Dendritic cell treated with granulocyte-macrophage colony-stimulating factor and Interleukin-4, amounts not matched to agents 40 ng/mL and 50 ng/mL, for 4 days (primary cell): ENCODE results near the gene MAMLD1.
A peak's percentile ranks its signal among the peaks of the same experiment; 100 is the strongest.
"Not testable (repeated sequence)": the region's sequence is repeated elsewhere in the genome, so short reads cannot be mapped to it uniquely, and the experiment has no call there.

Experiments used
- H3K27ac Mint-ChIP-seq: one replicate; pipeline ENCODE4 v1.8.0; 2022; ENCODE audit warnings: mild to moderate bottlenecking, mixed read lengths
- H3K27me3 Mint-ChIP-seq: one replicate; pipeline ENCODE4 v1.8.0; 2022; ENCODE audit warnings: mild to moderate bottlenecking, mixed read lengths
- H3K36me3 Mint-ChIP-seq: one replicate; pipeline ENCODE4 v1.8.0; 2022; ENCODE audit warnings: low read depth, mixed read lengths
- H3K4me1 Mint-ChIP-seq: one replicate; pipeline ENCODE4 v1.8.0; 2022; ENCODE audit warnings: low read depth, mixed read lengths
- H3K4me3 Mint-ChIP-seq: one replicate; pipeline ENCODE4 v1.8.0; 2022; ENCODE audit warnings: mild to moderate bottlenecking, moderate library complexity, mixed read lengths
- H3K9me3 Mint-ChIP-seq: one replicate; pipeline ENCODE4 v1.8.0; 2022; ENCODE audit warnings: mixed read lengths
- intact Hi-C: fragments of 100-400 bp; cut with micrococcal nuclease; formaldehyde crosslinking; loops from one replicate; pipeline ENCODE4 v1.15.0; 2022

The MAMLD1 gene

GRCh38 chrX:150337026-150337425 is 26.1 kb upstream of the MAMLD1 start:
- Mint-ChIP-seq H3K9me3 (no peaks in the 10 kb centered on the region), H3K27me3 (no peaks in the 10 kb centered on the region), H3K36me3 (no peaks in the 10 kb centered on the region), H3K4me3 (no peak overlapping the region), H3K4me1 (no peaks in the 10 kb centered on the region), H3K27ac (no peak overlapping the region)
- intact Hi-C loops, result no loop called here

DNA sequence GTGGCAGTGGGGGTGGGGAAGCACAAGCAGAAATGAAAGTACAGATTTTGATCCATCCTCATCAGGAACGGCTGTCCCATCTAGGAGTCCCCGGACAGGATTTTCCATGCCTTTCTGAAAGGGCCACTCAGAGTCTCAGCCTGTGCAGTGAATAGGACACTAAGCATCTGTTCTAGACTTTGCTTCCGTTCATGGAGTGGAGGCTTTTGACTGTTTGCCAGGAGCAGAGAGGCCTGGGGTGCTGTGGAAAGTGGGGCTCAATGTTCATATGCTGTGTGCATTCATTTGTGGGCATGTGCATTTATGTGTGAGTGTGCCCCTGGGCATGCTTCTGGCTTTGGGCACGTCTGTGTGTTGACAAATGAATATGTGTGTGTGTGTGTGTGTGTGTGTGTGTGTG is 25.6 kb upstream of the MAMLD1 start:
- H3K27me3 Mint-ChIP-seq, result no peaks in the 10 kb centered on the region
- H3K36me3 Mint-ChIP-seq, result no peaks in the 10 kb centered on the region
- H3K4me1 Mint-ChIP-seq, result no peaks in the 10 kb centered on the region
- no peak overlapping the region for H3K27ac Mint-ChIP-seq
- no peak overlapping the region for H3K4me3 Mint-ChIP-seq
- intact Hi-C loops, result no loop called here
- no peaks in the 10 kb centered on the region for H3K9me3 Mint-ChIP-seq

- Mint-ChIP-seq H3K27me3 (no peaks in the 10 kb centered on the region), H3K4me3 (no peak overlapping the region), H3K27ac (no peak overlapping the region), H3K4me1 (no peaks in the 10 kb centered on the region), H3K36me3 (no peaks in the 10 kb centered on the region), H3K9me3 (no peaks in the 10 kb centered on the region)
- intact Hi-C loops, result no loop called here
These were observed 24.5 kb upstream of the MAMLD1 start for GRCh38 chrX:150338615-150339014.

- intact Hi-C loops, result no loop called here
- Mint-ChIP-seq H3K4me1 (peaks cover 3% of the 10 kb centered on the region), H3K36me3 (no peaks in the 10 kb centered on the region), H3K9me3 (no peaks in the 10 kb centered on the region), H3K27ac (no peak overlapping the region), H3K4me3 (no peak overlapping the region), H3K27me3 (no peaks in the 10 kb centered on the region)
These were observed 23.4 kb upstream of the MAMLD1 start for GRCh38 chrX:150339736-150340135.

DNA sequence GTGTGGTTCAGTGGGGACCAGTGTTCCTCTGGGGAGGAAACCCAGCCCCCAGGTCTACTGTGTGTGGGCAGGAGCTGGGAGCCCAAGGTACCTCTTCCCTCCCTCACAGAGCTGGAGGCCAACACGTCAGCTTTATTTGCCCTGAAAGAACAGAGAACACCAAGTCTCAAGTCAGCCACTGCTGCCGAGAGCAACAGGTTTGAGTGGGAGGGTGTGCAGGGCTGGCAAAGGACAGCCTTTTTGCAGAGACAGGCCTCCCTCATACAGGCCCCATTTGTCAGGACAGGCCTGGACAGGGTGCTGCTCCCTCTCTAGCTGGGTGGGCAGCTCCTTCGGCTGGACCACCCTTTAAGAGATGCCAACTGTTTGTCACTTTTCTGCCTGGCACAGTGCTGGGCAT is 22.8 kb upstream of the MAMLD1 start:
- H3K4me3 Mint-ChIP-seq, H3K9me3 Mint-ChIP-seq, H3K27me3 Mint-ChIP-seq, H3K36me3 Mint-ChIP-seq, intact Hi-C loops, H3K27ac Mint-ChIP-seq, H3K4me1 Mint-ChIP-seq: not testable (repeated sequence)

- Mint-ChIP-seq H3K27me3 (peaks cover 10% of the 10 kb centered on the region), H3K4me3 (no peak overlapping the region), H3K9me3 (no peaks in the 10 kb centered on the region), H3K4me1 (peaks cover 34% of the 10 kb centered on the region), H3K27ac (no peak overlapping the region), H3K36me3 (no peaks in the 10 kb centered on the region)
- intact Hi-C loops, result no loop called here
These were observed 15.6 kb upstream of the MAMLD1 start for GRCh38 chrX:150347471-150347870.

- Mint-ChIP-seq H3K9me3 (no peaks in the 10 kb centered on the region), H3K4me1 (peaks cover 34% of the 10 kb centered on the region), H3K36me3 (no peaks in the 10 kb centered on the region), H3K27me3 (peaks cover 10% of the 10 kb centered on the region), H3K4me3 (no peak overlapping the region), H3K27ac (no peak overlapping the region)
- intact Hi-C loops, result no loop called here
These were observed 14.8 kb upstream of the MAMLD1 start for GRCh38 chrX:150348365-150348764.

DNA sequence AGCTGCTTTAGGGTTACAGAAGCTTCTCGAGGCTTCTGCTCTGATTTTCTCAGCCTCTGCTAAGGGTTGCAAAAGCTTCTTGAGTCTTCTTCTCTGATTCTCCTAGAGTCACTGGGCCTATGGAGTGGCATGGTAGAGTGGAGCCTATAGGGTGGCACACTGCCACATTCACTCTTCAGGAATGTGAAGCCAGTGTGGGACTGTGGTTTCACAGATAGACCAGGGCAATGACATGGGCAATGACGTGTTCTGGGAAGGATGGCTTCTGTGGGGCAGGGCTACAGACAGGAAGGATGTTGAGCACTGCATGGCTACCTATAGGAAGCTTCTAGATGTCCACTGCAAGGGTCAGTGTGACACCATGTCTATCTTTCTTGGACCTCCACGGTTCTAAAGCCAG is 11.0 kb upstream of the MAMLD1 start:
- no peaks in the 10 kb centered on the region for H3K9me3 Mint-ChIP-seq
- no peak overlapping the region for H3K27ac Mint-ChIP-seq
- peaks cover 10% of the 10 kb centered on the region for H3K27me3 Mint-ChIP-seq
- H3K4me3 Mint-ChIP-seq, result no peak overlapping the region
- no peaks in the 10 kb centered on the region for H3K36me3 Mint-ChIP-seq
- peaks cover 29% of the 10 kb centered on the region for H3K4me1 Mint-ChIP-seq
- intact Hi-C loops, result no loop called here

DNA sequence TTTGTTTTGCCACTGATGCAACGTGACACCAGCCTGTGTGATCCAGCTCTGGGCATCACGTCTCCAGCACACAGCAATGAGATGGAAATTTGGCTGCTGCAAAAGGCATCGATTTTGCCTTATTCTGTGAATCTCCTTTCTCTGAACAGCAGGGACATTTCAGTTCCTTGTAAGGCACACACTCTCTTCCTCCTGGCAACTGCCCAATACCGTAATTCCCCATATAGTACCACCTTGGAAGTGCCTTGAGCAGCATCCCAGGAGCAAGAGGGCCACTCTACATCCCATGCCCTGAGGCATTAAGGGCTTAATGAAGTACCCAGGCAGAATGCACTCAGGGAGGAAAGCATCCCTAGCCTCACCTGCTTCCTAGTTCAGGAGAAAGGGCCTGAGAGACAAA is 10.5 kb upstream of the MAMLD1 start:
- no peak overlapping the region for H3K27ac Mint-ChIP-seq
- no peak overlapping the region for H3K4me3 Mint-ChIP-seq
- no peaks in the 10 kb centered on the region for H3K36me3 Mint-ChIP-seq
- intact Hi-C loops, result no loop called here
- H3K27me3 Mint-ChIP-seq, result peaks cover 11% of the 10 kb centered on the region
- H3K9me3 Mint-ChIP-seq, result no peaks in the 10 kb centered on the region
- peaks cover 29% of the 10 kb centered on the region for H3K4me1 Mint-ChIP-seq

DNA sequence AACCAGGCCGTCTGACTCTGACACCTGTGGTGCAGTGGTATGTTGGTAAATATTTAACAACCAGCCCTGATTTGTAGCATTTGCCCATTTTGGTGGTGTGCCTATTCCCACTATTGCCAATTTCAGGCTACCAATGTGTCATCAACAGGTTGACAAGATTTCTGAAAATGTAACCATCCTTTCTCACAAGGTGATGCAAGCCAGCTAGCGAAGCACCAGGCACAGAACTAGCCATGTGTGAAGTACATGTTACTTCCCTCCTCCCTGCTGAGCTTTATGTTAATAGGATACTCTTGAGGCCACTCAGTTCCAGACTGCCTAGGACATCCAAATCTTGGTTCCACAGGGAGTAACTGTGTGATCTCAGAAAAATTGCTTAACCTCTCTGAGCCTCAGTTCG is 7.2 kb upstream of the MAMLD1 start:
- H3K9me3 Mint-ChIP-seq, result no peaks in the 10 kb centered on the region
- H3K36me3 Mint-ChIP-seq, result no peaks in the 10 kb centered on the region
- H3K4me1 Mint-ChIP-seq, result peaks cover 18% of the 10 kb centered on the region
- no peak overlapping the region for H3K4me3 Mint-ChIP-seq
- H3K27me3 Mint-ChIP-seq, result peaks cover 25% of the 10 kb centered on the region
- intact Hi-C loops, result no loop called here
- H3K27ac Mint-ChIP-seq, result no peak overlapping the region

DNA sequence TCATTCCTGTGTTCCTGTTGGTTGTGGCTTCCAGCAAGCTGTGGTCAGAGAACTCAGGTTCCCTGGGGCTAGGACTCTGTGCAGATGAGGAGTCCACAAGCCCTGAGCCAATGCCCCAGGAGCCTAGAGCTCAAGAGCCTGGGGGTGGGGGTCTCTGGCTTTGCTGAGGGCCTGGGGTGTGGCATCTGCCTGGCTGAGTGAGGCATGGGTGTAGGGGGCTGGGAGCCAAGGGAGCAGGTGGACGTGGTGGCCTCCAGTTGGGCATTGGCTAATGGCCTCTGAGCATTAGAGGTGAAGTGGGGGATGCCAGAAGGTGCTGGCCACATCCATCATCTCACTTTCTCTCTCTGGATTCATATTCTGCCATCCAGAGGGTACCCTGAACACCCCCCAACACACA is 5.3 kb upstream of the MAMLD1 start:
- Mint-ChIP-seq H3K27me3 (peaks cover 44% of the 10 kb centered on the region), H3K36me3 (no peaks in the 10 kb centered on the region), H3K4me1 (peaks cover 23% of the 10 kb centered on the region), H3K4me3 (no peak overlapping the region), H3K27ac (no peak overlapping the region), H3K9me3 (no peaks in the 10 kb centered on the region)
- intact Hi-C loops, result no loop called here

GRCh38 chrX:150358651-150359050 is 4.5 kb upstream of the MAMLD1 start:
- H3K27me3 Mint-ChIP-seq, result peaks cover 50% of the 10 kb centered on the region
- no peaks in the 10 kb centered on the region for H3K9me3 Mint-ChIP-seq
- intact Hi-C loops, result no loop called here
- peaks cover 23% of the 10 kb centered on the region for H3K4me1 Mint-ChIP-seq
- no peaks in the 10 kb centered on the region for H3K36me3 Mint-ChIP-seq
- H3K4me3 Mint-ChIP-seq, result no peak overlapping the region
- no peak overlapping the region for H3K27ac Mint-ChIP-seq

DNA sequence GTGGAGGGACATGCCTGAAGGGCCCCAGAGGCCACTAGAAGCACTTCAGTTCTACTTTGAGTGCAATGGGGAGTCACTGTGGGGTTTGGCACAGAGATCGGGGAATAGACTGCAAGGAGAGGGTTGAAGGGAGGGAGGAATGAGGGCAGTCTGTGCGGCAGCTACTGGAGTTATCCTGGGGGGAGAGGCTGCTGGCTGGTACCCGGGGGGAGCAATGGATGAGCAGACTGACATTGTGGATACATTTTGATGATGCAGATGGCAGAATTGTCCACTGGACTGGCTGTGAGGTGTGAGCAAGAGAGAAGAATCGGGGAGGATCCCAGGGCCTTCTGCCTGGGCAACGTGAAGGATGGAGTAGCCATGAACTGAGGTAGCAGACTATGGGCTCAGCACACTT is 2.8 kb upstream of the MAMLD1 start:
- intact Hi-C loops, result loop anchor here (10.0 kb wide), 1 partner anchor 124 kb away; no protein-coding TSS in a partner anchor
- no peaks in the 10 kb centered on the region for H3K36me3 Mint-ChIP-seq
- peaks cover 23% of the 10 kb centered on the region for H3K4me1 Mint-ChIP-seq
- H3K27me3 Mint-ChIP-seq, result peaks cover 62% of the 10 kb centered on the region
- H3K4me3 Mint-ChIP-seq, result no peak overlapping the region
- H3K27ac Mint-ChIP-seq, result no peak overlapping the region
- H3K9me3 Mint-ChIP-seq, result no peaks in the 10 kb centered on the region

GRCh38 chrX:150361070-150361776 is 1.9 kb upstream of the MAMLD1 start:
- Mint-ChIP-seq H3K9me3 (no peaks in the 10 kb centered on the region), H3K27ac (no peak overlapping the region), H3K27me3 (peaks cover 71% of the 10 kb centered on the region), H3K36me3 (no peaks in the 10 kb centered on the region), H3K4me3 (peak overlapping the region; percentile 50), H3K4me1 (peaks cover 31% of the 10 kb centered on the region)
- intact Hi-C loops, result loop anchor here (10.0 kb wide), 1 partner anchor 124 kb away; no protein-coding TSS in a partner anchor

DNA sequence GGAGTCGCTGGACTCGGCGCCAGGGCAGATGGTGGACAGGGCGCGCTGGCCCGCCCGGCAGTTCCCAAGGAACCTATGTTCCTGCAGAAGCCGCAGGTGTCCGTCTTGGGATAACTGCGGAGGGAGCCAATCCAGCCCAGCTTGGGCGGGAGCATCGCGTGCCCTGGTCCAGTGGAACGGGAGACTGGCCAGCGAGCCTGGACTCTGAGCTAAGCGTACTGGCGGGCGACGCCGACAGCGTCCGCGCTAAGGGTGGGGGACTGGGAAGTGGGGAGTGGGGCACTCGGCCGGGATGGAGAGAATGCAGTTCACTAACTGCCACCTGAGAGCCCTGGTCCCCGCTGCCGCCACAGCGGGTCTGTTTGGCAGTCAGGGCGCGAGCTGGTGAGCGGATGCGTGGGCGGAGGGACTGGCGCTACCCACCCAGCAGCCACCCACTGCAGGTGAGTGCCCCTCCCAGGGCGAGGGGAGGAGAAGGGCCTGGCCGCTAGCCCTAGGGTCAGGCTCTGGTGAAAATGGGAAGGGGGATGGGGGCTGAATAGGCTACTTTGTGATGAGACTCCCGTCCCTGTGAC is 1.3 kb upstream of the MAMLD1 start:
- H3K4me3 Mint-ChIP-seq, result peak overlapping the region; percentile 84
- H3K27ac Mint-ChIP-seq, result no peak overlapping the region
- no peaks in the 10 kb centered on the region for H3K36me3 Mint-ChIP-seq
- peaks cover 37% of the 10 kb centered on the region for H3K4me1 Mint-ChIP-seq
- intact Hi-C loops, result loop anchor here (10.0 kb wide), 1 partner anchor 123 kb away; no protein-coding TSS in a partner anchor
- no peaks in the 10 kb centered on the region for H3K9me3 Mint-ChIP-seq
- H3K27me3 Mint-ChIP-seq, result peaks cover 75% of the 10 kb centered on the region
